Activated gamma-delta T cell treated with Interleukin-2 at 50 U/mL for 16 hours (primary cell): Measurements from ENCODE around the gene HSPA1B.
"Not testable (repeated sequence)": the region's sequence is repeated elsewhere in the genome, so short reads cannot be mapped to it uniquely, and the experiment has no call there.

Source experiments
- DNase-seq: peaks from one replicate; pipeline ENCODE4 v3.0.0-alpha.2; 2020

Gene HSPA1B

GRCh38 chr6:31860349-31860748 is 32.8 kb downstream of the HSPA1B start:
- no peak for DNase-seq

GRCh38 chr6:31861150-31861549 is 33.6 kb downstream of the HSPA1B start:
- no peak for DNase-seq

DNA sequence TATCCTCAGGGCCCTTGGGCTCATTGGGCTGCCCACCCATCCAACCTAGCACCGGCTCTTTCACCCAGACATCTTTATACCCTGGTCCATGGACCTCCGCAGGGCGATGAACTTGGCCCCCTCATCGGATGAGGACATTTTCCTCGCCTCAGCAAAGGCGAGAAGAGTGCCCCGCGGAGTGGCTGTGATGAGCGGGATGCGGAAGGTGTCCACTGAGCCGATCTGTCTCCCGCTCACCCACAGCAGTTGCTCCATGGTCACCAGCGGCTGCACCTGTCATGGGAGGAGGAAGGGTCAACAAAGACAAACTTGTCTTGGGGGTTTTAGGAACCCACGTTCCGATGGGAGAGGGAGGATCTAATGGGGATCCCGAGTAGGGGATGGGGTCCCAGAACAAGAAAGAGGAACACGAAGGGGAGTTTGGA is 34.4 kb downstream of the HSPA1B start:
- DNase-seq, result no peak

GRCh38 chr6:31862344-31863235 is 35.1 kb downstream of the HSPA1B start, which contains the start of gene NEU1:
NEU1 (minus strand) TSS chr6:31862821; CDS start chr6:31862776, 45 bp downstream.
- DNase-seq, result peak; percentile 99

- DNase-seq, result not testable (repeated sequence)
Measured at GRCh38 chr6:31864123-31864562, 36.6 kb downstream of the HSPA1B start.

- no peak for DNase-seq
Measured at GRCh38 chr6:31864818-31865204, 37.3 kb downstream of the HSPA1B start.

- no peak for DNase-seq
Measured at GRCh38 chr6:31865205-31866118, 37.9 kb downstream of the HSPA1B start.

- not testable (repeated sequence) for DNase-seq
Measured at GRCh38 chr6:31868658-31868971, 41.1 kb downstream of the HSPA1B start.

DNA sequence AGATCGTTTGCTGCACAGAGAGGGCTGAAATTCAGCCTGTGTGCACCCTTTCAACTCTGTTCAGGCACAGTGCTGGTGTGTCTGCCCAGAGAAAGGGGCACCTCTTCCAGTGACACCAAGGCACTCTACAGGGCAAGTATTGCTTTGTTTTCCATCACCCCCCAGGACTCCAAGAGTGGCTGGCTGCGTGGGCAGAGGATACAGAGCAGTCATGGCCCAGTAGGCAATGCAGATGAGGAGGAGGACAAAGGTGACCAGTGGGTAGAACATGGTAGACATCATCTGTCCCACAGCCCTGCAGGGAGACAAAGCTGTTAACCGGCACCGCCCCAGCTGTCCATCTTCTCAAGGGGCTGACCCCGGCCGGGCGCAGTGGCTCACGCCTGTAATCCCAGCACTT is 41.8 kb downstream of the HSPA1B start:
- DNase-seq, result no peak

- DNase-seq, result no peak
Measured at GRCh38 chr6:31870385-31870921, 42.9 kb downstream of the HSPA1B start.

- no peak for DNase-seq
Measured at GRCh38 chr6:31871046-31871659, 43.6 kb downstream of the HSPA1B start.

- no peak for DNase-seq
Measured at GRCh38 chr6:31874084-31874670, 46.6 kb downstream of the HSPA1B start.

- DNase-seq, result no peak
Measured at GRCh38 chr6:31874836-31875572, 47.5 kb downstream of the HSPA1B start.

GRCh38 chr6:31875877-31876276 is 48.3 kb downstream of the HSPA1B start:
- DNase-seq, result no peak

- no peak for DNase-seq
Measured at GRCh38 chr6:31876357-31876756, 48.8 kb downstream of the HSPA1B start.

- DNase-seq, result no peak
Measured at GRCh38 chr6:31877125-31877650, 49.6 kb downstream of the HSPA1B start.

GRCh38 chr6:31877651-31878161 is 50.2 kb downstream of the HSPA1B start:
- DNase-seq, result no peak

DNA sequence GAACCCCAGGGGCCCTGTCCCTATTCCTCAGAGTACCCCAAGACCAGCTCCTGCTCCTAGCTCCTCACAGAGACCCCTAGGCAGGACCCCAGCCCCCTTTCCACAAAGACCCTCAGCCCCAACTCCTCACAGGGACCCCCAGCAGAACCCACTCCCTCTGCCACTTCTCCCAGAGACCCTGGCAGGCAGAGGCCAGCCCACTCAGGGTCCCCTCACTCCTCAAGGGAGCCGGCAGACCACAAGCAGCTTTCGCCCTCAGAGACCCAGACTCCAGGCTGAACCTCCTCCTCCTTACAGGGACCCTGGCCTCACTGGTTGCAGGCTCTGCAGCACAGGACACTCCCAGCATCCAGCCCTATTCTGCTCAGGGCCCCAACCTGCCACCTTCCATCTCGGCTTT is 50.7 kb downstream of the HSPA1B start:
- no peak for DNase-seq

DNA sequence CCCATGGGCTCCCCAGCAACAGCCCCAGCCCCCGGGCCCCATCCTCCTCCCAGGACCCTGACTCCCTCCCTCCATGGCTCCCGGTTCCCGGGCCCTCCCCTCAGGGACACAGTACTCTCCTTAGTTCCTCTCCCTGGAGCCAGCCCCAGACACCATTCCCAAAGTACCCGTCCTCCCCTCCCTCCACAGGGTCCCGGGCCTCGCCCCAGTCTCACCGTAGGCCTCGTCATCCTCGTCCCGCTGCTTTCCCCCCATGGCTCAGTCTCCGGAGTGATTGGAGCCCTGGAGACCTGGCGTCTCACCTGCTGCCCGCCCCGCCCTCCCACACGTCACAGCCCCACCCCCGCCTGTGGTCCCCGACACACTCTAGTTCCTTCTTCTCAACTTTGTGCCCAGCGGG is 51.2 kb downstream of the HSPA1B start, which contains the start of gene SLC44A4:
SLC44A4 (minus strand) TSS at position 272 of the 400 bp plus-strand sequence; CDS start at position 255, 17 bp downstream.
- no peak for DNase-seq

DNA sequence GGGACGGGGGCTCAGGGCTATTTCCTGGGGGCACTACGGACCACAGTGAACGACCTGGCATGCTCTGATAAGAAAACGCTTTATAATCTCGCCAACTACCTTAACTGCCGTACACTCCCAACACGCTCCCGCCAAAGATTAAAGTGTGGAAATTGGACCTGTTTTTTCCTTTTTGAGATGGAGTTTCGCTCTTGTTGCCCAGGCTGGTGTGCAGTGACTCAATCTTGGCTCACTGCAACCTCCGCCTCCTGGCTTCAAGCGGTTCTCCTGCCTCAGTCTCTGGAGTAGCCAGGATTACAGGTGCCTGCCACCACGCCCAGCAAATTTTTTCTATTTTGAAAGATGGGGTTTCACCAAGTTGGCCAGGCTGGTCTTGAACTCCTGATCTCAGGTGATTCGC is 51.6 kb downstream of the HSPA1B start:
- no peak for DNase-seq
